Gastrocnemius medialis (tissue), 4 donors: ENCODE results near the gene RGSL1. TPM values are rescaled to one million over a fixed set of nuclear protein-coding genes. Genes with fewer than 3 reads are reported as not detected.

Source experiments
- ATAC-seq, 2 donors: fragments of 150-250 bp; one replicate each; pipeline ENCODE4 v1.9.1; 2016
- DNase-seq, 2 donors: peaks; one replicate each; pipeline ENCODE4 v3.0.0-alpha.2; 2019
- H3K27ac ChIP-seq, 4 donors: fragments of 200-600 bp; sonication (generic); 1 replicate in 1 of 4; 2 replicates in 3 of 4; pipeline ENCODE4 v1.5.1; 2016 to 2018; ENCODE audit warnings: mild to moderate bottlenecking in 2 of 4, moderate library complexity in 1 of 4
- H3K27me3 ChIP-seq, 3 donors: fragments of 200-600 bp; sonication (generic) in 2 of 3; 1 replicate in 1 of 3; 2 replicates in 2 of 3; pipeline versions ENCODE4 v1.5.1 to v1.6.0; 2016 to 2019; ENCODE audit warnings: mild to moderate bottlenecking in 1 of 3, moderate library complexity in 1 of 3
- H3K36me3 ChIP-seq, 2 donors: fragments of 200-600 bp; sonication (generic) in 1 of 2; one replicate each; pipeline ENCODE4 v1.5.1; 2017 to 2018
- H3K4me1 ChIP-seq, 2 donors: fragments of 200-600 bp; sonication (generic) in 1 of 2; one replicate each; pipeline ENCODE4 v1.5.1; 2016 to 2017; ENCODE audit warnings: mild to moderate bottlenecking in 2 of 2
- H3K4me3 ChIP-seq, 4 donors: fragments of 200-600 bp; sonication (generic) in 3 of 4; 1 replicate in 1 of 4; 2 replicates in 3 of 4; pipeline ENCODE4 v1.5.1; 2016 to 2019; ENCODE audit warnings: mild to moderate bottlenecking in 2 of 4
- H3K9me3 ChIP-seq, 3 donors: fragments of 200-600 bp; sonication (generic) in 2 of 3; 1 replicate in 1 of 3; 2 replicates in 2 of 3; pipeline ENCODE4 v1.5.1; 2016 to 2019
- CTCF ChIP-seq, 5 experiments: fragments of 450-650 bp in 3 of 5; fragments of 200-600 bp in 2 of 5; sonication (generic) in 2 of 5; IDR thresholded peaks in 4 of 5; conservative IDR thresholded peaks in 1 of 5; 1 replicate in 4 of 5; 2 replicates in 1 of 5; pipeline ENCODE4 v1.5.1; 2016 to 2019; ENCODE audit warnings: antibody characterized with exemption in 5 of 5, mild to moderate bottlenecking in 3 of 5, moderate library complexity in 3 of 5
- POLR2A ChIP-seq, 2 donors: fragments of 450-650 bp; IDR thresholded peaks; one replicate each; pipeline ENCODE4 v1.6.1; 2017; ENCODE audit warnings: antibody characterized with exemption in 2 of 2, mild to moderate bottlenecking in 2 of 2, moderate library complexity in 2 of 2
- in situ Hi-C, 4 donors: fragments of 200-750 bp; cut with MboI; loops; one replicate each; pipeline versions ENCODE4 v1.15.0 to v1.8.0; 2017; ENCODE audit warnings: low sequenced_read_pairs in 4 of 4
- intact Hi-C: fragments of 100-400 bp; cut with DNase I; formaldehyde crosslinking; loops from one replicate; pipeline ENCODE4 v1.15.1; 2023; ENCODE audit warnings: low total_unique reads
- total RNA-seq, 4 donors: library from RNA; depleted of rRNA; stranded (reverse); fragments of >200 nt; gene quantifications; one replicate each; pipeline versions ENCODE4 v1.1.0 to v1.2.3, GENCODE V29; 2016

Gene RGSL1
- total RNA-seq, 4 donors from 2014 or later = not detected

- H3K27me3 ChIP-seq = no peaks in the 10 kb centered on the region
- no peak overlapping the region for H3K27ac ChIP-seq
- H3K36me3 ChIP-seq = no peaks in the 10 kb centered on the region
- no peak overlapping the region for H3K4me3 ChIP-seq
- no peaks in the 10 kb centered on the region for H3K4me1 ChIP-seq
- DNase-seq (no peak), ATAC-seq (no peak)
- intact Hi-C loops = no loop called here
- in situ Hi-C loops = no loop called here
- TF ChIP-seq POLR2A (IDR thresholded peaks at IDR 0.05) (no peak), CTCF (IDR thresholded peaks at IDR 0.05 in 4 of 5, conservative IDR thresholded peaks at IDR 0.05 in 1 of 5) (no peak)
- H3K9me3 ChIP-seq = no peaks in the 10 kb centered on the region
Observed at GRCh38 chr1:182567629-182568028, 117.7 kb downstream of the RGSL1 start.

GRCh38 chr1:182568647-182569284 lies 118.8 kb downstream of the RGSL1 start:
- Histone ChIP-seq H3K4me1 (no peaks in the 10 kb centered on the region), H3K9me3 (no peaks in the 10 kb centered on the region), H3K36me3 (no peaks in the 10 kb centered on the region), H3K27ac (no peak overlapping the region), H3K4me3 (no peak overlapping the region), H3K27me3 (no peaks in the 10 kb centered on the region)
- TF ChIP-seq POLR2A (IDR thresholded peaks at IDR 0.05) (no peak), CTCF (IDR thresholded peaks at IDR 0.05 in 4 of 5, conservative IDR thresholded peaks at IDR 0.05 in 1 of 5) (no peak)
- in situ Hi-C loops (no loop called here), intact Hi-C loops (no loop called here)
- DNase-seq (no peak), ATAC-seq (no peak)

- TF ChIP-seq CTCF (IDR thresholded peaks at IDR 0.05 in 4 of 5, conservative IDR thresholded peaks at IDR 0.05 in 1 of 5) = no peak
- TF ChIP-seq POLR2A (IDR thresholded peaks at IDR 0.05) = no peak
- Histone ChIP-seq H3K9me3 (no peaks in the 10 kb centered on the region), H3K27me3 (no peaks in the 10 kb centered on the region), H3K4me1 (no peaks in the 10 kb centered on the region), H3K4me3 (no peak overlapping the region), H3K36me3 (no peaks in the 10 kb centered on the region), H3K27ac (no peak overlapping the region)
- intact Hi-C loops (no loop called here), in situ Hi-C loops (no loop called here)
- ATAC-seq = no peak
- DNase-seq = no peak
Observed at GRCh38 chr1:182569939-182570610, 120.1 kb downstream of the RGSL1 start.

GRCh38 chr1:182570611-182570970 lies 120.6 kb downstream of the RGSL1 start:
- no peaks in the 10 kb centered on the region for H3K36me3 ChIP-seq
- in situ Hi-C loops (no loop called here), intact Hi-C loops (no loop called here)
- H3K4me3 ChIP-seq = no peak overlapping the region
- no peaks in the 10 kb centered on the region for H3K4me1 ChIP-seq
- no peaks in the 10 kb centered on the region for H3K27me3 ChIP-seq
- no peak overlapping the region for H3K27ac ChIP-seq
- no peak for DNase-seq
- H3K9me3 ChIP-seq = no peaks in the 10 kb centered on the region
- ATAC-seq = no peak
- TF ChIP-seq POLR2A (IDR thresholded peaks at IDR 0.05) (no peak), CTCF (IDR thresholded peaks at IDR 0.05 in 4 of 5, conservative IDR thresholded peaks at IDR 0.05 in 1 of 5) (no peak)
